GM12872 (cell line): Measurements from ENCODE around the gene DHRS3.

Source experiments
- CTCF ChIP-seq: IDR thresholded peaks from 3 replicates; pipeline ENCODE4 v1.5.1; 2011; ENCODE audit warnings: low read depth, mild to moderate bottlenecking, low read length, moderate library complexity; ENCODE audit not compliant: insufficient read depth

Gene DHRS3

GRCh38 chr1:12644237-12644636, 26.2 kb upstream of the DHRS3 start:
- TF ChIP-seq CTCF = no peak

- no peak for TF ChIP-seq CTCF
Measured at GRCh38 chr1:12643785-12644184, 25.8 kb upstream of the DHRS3 start, which contains the start of gene AADACL4. Gene AADACL4, plus strand, starts transcription at chr1:12644085. Its CDS starts 462 bp downstream, at chr1:12644547.

- no peak for TF ChIP-seq CTCF
Measured at GRCh38 chr1:12643079-12643478, 25.1 kb upstream of the DHRS3 start.

- TF ChIP-seq CTCF = no peak
Measured at GRCh38 chr1:12640958-12641272, 22.9 kb upstream of the DHRS3 start.

GRCh38 chr1:12640237-12640957, 22.4 kb upstream of the DHRS3 start:
- TF ChIP-seq CTCF = no peak

GRCh38 chr1:12637693-12638092, 19.7 kb upstream of the DHRS3 start:
- TF ChIP-seq CTCF = no peak

GRCh38 chr1:12636098-12636950, 18.3 kb upstream of the DHRS3 start:
- TF ChIP-seq CTCF = no peak
